Natural killer cell (primary cell): ENCODE data around the gene POPDC3. TPM values are rescaled to one million over a fixed set of nuclear protein-coding genes. Genes with fewer than 3 reads are reported as not detected.

Experiments
- ATAC-seq, 3 donors: fragments of 150-1000 bp in 2 of 3; fragments of 200-7000 bp in 1 of 3; cut with Tn5 transposase; 1 replicate in 1 of 3; 2 replicates in 2 of 3; pipeline ENCODE4 v1.10.0; 2021; ENCODE audit warnings: mild to moderate bottlenecking in 2 of 3, moderate library complexity in 2 of 3
- DNase-seq, 2 donors: peaks; one replicate each; pipeline versions ENCODE4 v3.0.0 to v3.0.0-alpha.2; 2013 to 2021; ENCODE audit warnings: mixed read lengths in 1 of 2
- H3K27ac ChIP-seq: one replicate; pipeline ENCODE4 v1.5.1; 2013; ENCODE audit warnings: mild to moderate bottlenecking, low read length
- H3K27me3 ChIP-seq: one replicate; pipeline ENCODE4 v1.6.1; 2013; ENCODE audit warnings: low read length; ENCODE audit not compliant: control insufficient read depth, insufficient read depth
- H3K36me3 ChIP-seq: one replicate; pipeline ENCODE4 v1.6.1; 2013; ENCODE audit warnings: low read length; ENCODE audit not compliant: control insufficient read depth, insufficient read depth
- H3K4me1 ChIP-seq: one replicate; pipeline ENCODE4 v1.6.1; 2013; ENCODE audit warnings: low read length; ENCODE audit not compliant: control insufficient read depth, insufficient read depth
- H3K4me3 ChIP-seq: one replicate; pipeline ENCODE4 v1.5.1; 2013; ENCODE audit warnings: low read length
- H3K9me3 ChIP-seq: one replicate; pipeline ENCODE4 v1.6.1; 2013; ENCODE audit warnings: low read length; ENCODE audit not compliant: control insufficient read depth, insufficient read depth
- H3K27ac Mint-ChIP-seq, 2 donors: one replicate each; pipeline ENCODE4 v1.8.0; 2022; ENCODE audit warnings: mild to moderate bottlenecking in 2 of 2, mixed read lengths in 2 of 2, moderate library complexity in 1 of 2
- H3K27me3 Mint-ChIP-seq, 2 donors: one replicate each; pipeline ENCODE4 v1.8.0; 2022; ENCODE audit warnings: low read depth in 2 of 2, mixed read lengths in 2 of 2
- H3K36me3 Mint-ChIP-seq: one replicate; pipeline ENCODE4 v1.8.0; 2022; ENCODE audit warnings: mixed read lengths
- H3K4me1 Mint-ChIP-seq, 2 donors: one replicate each; pipeline ENCODE4 v1.8.0; 2022; ENCODE audit warnings: mixed read lengths in 2 of 2
- H3K4me3 Mint-ChIP-seq: one replicate; pipeline ENCODE4 v1.8.0; 2022; ENCODE audit warnings: mild to moderate bottlenecking, moderate library complexity, mixed read lengths
- H3K9me3 Mint-ChIP-seq, 2 donors: one replicate each; pipeline ENCODE4 v1.8.0; 2022; ENCODE audit warnings: mixed read lengths in 2 of 2
- whole genome bisulfite sequencing: methylation state at CpG from one replicate; pipeline ENCODE4 v1.1.7; 2013; ENCODE audit warnings: missing lambda C conversion rate; ENCODE audit not compliant: insufficient coverage; 5-methylcytosine and 5-hydroxymethylcytosine counted together
- intact Hi-C: fragments of 100-400 bp; cut with micrococcal nuclease; formaldehyde crosslinking; loops from one replicate; pipeline ENCODE4 v1.14.2; 2022
- total RNA-seq, 4 donors: library from RNA; stranded (reverse); fragments of 120-200 nt in 1 of 4; gene quantifications; one replicate each; pipeline versions ENCODE4 v1.2.3 to v1.2.4, GENCODE V29; 2013 to 2022
- TF ChIP-seq, protein P1 (sequence below): fragments of 200-600 bp; IDR thresholded peaks from one replicate; pipeline ENCODE4 v1.8.0; 2022; ENCODE audit warnings: antibody characterized with exemption

POPDC3 gene
- total RNA-seq, 3 donors from 2014 or later (not counting 1 experiment from before 2014, with no cell fraction given) = not detected

DNA sequence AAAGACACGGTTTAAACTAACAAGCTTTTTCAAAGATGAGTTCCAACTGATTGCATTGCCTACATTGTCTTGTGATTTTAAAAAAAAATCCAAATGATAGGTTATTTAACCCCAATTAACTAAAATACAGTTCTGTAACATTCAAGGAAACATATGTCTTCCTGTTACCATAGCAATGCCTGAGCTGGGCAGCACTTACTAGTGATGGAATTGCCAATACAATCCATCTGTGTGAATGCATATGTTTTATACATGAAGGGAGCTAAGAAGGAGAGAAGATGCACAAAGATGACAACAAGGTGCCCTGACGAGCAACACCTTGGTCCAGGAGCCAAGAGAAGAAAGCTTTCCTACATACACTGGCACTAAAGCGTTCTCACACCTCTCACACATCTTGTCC lies 68.7 kb downstream of the POPDC3 start:
- Mint-ChIP-seq H3K36me3 (no peaks in the 10 kb centered on the region), H3K9me3 (no peaks in the 10 kb centered on the region), H3K27me3 (peaks cover 22 to 28% of the 10 kb centered on the region in 2 donors), H3K4me3 (no peak overlapping the region), H3K4me1 (no peaks in the 10 kb centered on the region), H3K27ac (no peak overlapping the region)
- Histone ChIP-seq H3K27me3 (no peaks in the 10 kb centered on the region), H3K9me3 (no peaks in the 10 kb centered on the region), H3K4me1 (no peaks in the 10 kb centered on the region), H3K27ac (no peak overlapping the region), H3K36me3 (no peaks in the 10 kb centered on the region), H3K4me3 (no peak overlapping the region)
- 76% methylated on average over 2 of the region's 3 CpGs for WGBS
- ATAC-seq = no peak
- intact Hi-C loops = no loop called here
- DNase-seq = no peak
- TF ChIP-seq, protein P1, sequence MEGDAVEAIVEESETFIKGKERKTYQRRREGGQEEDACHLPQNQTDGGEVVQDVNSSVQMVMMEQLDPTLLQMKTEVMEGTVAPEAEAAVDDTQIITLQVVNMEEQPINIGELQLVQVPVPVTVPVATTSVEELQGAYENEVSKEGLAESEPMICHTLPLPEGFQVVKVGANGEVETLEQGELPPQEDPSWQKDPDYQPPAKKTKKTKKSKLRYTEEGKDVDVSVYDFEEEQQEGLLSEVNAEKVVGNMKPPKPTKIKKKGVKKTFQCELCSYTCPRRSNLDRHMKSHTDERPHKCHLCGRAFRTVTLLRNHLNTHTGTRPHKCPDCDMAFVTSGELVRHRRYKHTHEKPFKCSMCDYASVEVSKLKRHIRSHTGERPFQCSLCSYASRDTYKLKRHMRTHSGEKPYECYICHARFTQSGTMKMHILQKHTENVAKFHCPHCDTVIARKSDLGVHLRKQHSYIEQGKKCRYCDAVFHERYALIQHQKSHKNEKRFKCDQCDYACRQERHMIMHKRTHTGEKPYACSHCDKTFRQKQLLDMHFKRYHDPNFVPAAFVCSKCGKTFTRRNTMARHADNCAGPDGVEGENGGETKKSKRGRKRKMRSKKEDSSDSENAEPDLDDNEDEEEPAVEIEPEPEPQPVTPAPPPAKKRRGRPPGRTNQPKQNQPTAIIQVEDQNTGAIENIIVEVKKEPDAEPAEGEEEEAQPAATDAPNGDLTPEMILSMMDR = no peak

DNA sequence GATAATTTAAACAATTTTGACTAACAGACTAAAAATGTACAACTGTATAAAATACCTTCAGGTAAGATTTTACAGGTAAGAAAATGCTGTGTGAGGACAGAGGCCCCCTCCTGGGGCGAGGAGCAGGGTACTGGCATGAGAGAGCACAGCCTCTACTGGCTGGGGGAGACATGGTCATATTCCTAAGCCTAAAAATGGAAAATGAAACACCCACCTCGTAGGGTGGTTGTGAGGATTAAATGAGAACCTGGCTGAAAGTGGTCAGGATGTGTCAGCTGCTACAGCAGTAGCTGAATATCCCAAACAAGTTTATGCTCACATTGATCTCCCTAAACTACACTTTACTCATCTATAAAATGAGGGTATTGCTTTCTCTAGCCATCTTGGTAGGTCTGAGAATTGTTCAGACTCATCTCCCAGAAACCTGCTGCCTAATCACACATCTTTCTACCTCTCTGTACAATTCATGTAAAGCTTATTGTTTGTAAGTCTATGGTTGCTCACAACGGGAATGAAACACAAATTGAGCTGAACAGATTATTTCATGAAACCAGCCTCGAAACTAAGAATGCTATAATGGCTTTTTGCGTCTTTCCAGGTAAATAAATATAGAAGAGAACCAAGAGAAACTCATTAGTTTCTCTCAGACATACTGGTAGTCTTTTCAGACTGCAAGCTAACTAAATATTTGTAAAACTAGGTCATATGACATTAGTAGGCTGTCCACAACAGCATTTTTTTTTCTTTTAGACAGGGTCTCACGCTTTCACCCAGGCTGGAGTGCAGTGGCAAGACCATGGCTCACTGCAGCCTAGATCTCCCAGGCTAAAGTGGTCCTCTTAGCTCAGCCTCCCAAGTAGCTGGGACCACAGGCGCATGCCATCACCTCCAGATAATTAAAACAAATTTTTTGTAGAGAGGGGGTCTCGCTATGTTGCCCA lies 69.6 kb downstream of the POPDC3 start:
- Mint-ChIP-seq H3K36me3 (no peaks in the 10 kb centered on the region), H3K4me3 (no peak overlapping the region), H3K9me3 (no peaks in the 10 kb centered on the region), H3K27ac (no peak overlapping the region), H3K27me3 (peaks cover 19 to 33% of the 10 kb centered on the region in 2 donors), H3K4me1 (no peaks in the 10 kb centered on the region)
- intact Hi-C loops = no loop called here
- ATAC-seq = no peak
- H3K4me3 ChIP-seq = no peak overlapping the region
- no peak for DNase-seq
- no peaks in the 10 kb centered on the region for H3K4me1 ChIP-seq
- H3K27ac ChIP-seq = no peak overlapping the region
- no peaks in the 10 kb centered on the region for H3K27me3 ChIP-seq
- H3K9me3 ChIP-seq = no peaks in the 10 kb centered on the region
- WGBS = 60% methylated on average over 5 of the region's 8 CpGs
- TF ChIP-seq, protein P1 = no peak
- H3K36me3 ChIP-seq = no peaks in the 10 kb centered on the region

DNA sequence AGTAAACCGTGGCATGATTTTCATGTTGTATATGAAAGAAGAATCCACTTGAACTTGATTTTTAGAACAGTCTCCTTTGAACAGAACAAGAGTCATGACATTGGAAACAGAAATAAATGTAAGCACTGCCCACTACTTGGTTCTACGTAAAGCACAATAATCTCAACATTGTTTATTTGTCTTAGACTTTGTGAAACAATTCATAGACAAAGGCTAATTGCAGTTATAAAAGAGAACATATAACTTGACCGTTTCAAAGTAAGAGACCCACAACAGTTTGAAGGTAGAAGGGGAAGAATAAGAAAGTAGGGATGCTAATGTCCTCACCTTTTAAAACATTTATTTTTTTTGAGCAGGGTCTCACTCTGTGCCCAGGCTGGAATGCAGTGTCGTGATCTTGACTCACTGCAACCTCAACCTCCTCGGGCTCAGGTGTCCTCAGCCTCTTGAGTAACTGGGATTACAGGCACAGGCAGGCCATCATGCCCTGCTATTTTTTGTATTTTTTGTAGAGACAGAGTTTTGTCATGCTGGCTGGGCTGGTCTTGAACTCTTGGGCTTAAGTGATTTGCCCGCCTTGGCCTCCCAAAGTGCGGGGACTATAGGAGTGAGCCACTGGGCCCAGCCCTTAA lies 71.1 kb downstream of the POPDC3 start:
- no peak overlapping the region for H3K27ac Mint-ChIP-seq
- Histone ChIP-seq H3K36me3 (no peaks in the 10 kb centered on the region), H3K27ac (no peak overlapping the region), H3K9me3 (no peaks in the 10 kb centered on the region), H3K27me3 (no peaks in the 10 kb centered on the region), H3K4me3 (no peak overlapping the region), H3K4me1 (no peaks in the 10 kb centered on the region)
- H3K36me3 Mint-ChIP-seq = no peaks in the 10 kb centered on the region
- TF ChIP-seq, protein P1 = no peak
- H3K27me3 Mint-ChIP-seq = peaks cover 23 to 33% of the 10 kb centered on the region in 2 donors
- H3K4me1 Mint-ChIP-seq = no peaks in the 10 kb centered on the region
- WGBS = 77% methylated on average over 5 of the region's 7 CpGs
- intact Hi-C loops = no loop called here
- H3K4me3 Mint-ChIP-seq = no peak overlapping the region
- DNase-seq (no peak), ATAC-seq (no peak)
- H3K9me3 Mint-ChIP-seq = no peaks in the 10 kb centered on the region

Other genes with a start within 250 kb of the POPDC3 start
- not detected for gene LIN28B, start 222.9 kb downstream of the POPDC3 start, total RNA-seq
- gene PREP, start 223.1 kb upstream of the POPDC3 start, total RNA-seq = 10 to 100 TPM; 30.0 to 42.9 (median 37.1) TPM